ENCODE measurements around the gene LPIN2.

LPIN2 gene

GRCh38 chr18:2970344-2970743, 42.6 kb downstream of the LPIN2 start:
- TF ChIP-seq CTCF (IDR thresholded peaks at IDR 0.05; ENCODE audit: borderline replicate concordance, control extremely low read depth, extremely low read depth, insufficient read depth, missing control alignments) = no peak
- no peak for DNase-seq (ENCODE audit: low spot score)
- in situ Hi-C loops (cut with MboI; ENCODE audit: low sequenced_read_pairs, unreplicated experiment) = loop anchor here (25.0 kb wide), 1 partner anchor 108 kb away; no protein-coding TSS in a partner anchor

- DNase-seq (ENCODE audit: low spot score) = no peak
- TF ChIP-seq CTCF (IDR thresholded peaks at IDR 0.05; ENCODE audit: borderline replicate concordance, control extremely low read depth, extremely low read depth, insufficient read depth, missing control alignments) = no peak
- in situ Hi-C loops (cut with MboI; ENCODE audit: low sequenced_read_pairs, unreplicated experiment) = loop anchor here (25.0 kb wide), 1 partner anchor 107 kb away; no protein-coding TSS in a partner anchor
Measured at GRCh38 chr18:2969695-2970094, 43.2 kb downstream of the LPIN2 start.

GRCh38 chr18:2968606-2969005, 44.3 kb downstream of the LPIN2 start:
- TF ChIP-seq CTCF (IDR thresholded peaks at IDR 0.05; ENCODE audit: borderline replicate concordance, control extremely low read depth, extremely low read depth, insufficient read depth, missing control alignments) = no peak
- no peak for DNase-seq (ENCODE audit: low spot score)
- in situ Hi-C loops (cut with MboI; ENCODE audit: low sequenced_read_pairs, unreplicated experiment) = loop anchor here (25.0 kb wide), 1 partner anchor 106 kb away; no protein-coding TSS in a partner anchor

GRCh38 chr18:2967820-2968219, 45.1 kb downstream of the LPIN2 start:
- TF ChIP-seq CTCF (IDR thresholded peaks at IDR 0.05; ENCODE audit: borderline replicate concordance, control extremely low read depth, extremely low read depth, insufficient read depth, missing control alignments) = no peak
- no peak for DNase-seq (ENCODE audit: low spot score)
- in situ Hi-C loops (cut with MboI; ENCODE audit: low sequenced_read_pairs, unreplicated experiment) = loop anchor here (25.0 kb wide), 1 partner anchor 106 kb away; no protein-coding TSS in a partner anchor

GRCh38 chr18:2967357-2967756, 45.6 kb downstream of the LPIN2 start:
- no peak for DNase-seq (ENCODE audit: low spot score)

GRCh38 chr18:2966560-2966959, 46.4 kb downstream of the LPIN2 start:
- no peak for DNase-seq (ENCODE audit: low spot score)
- TF ChIP-seq CTCF (IDR thresholded peaks at IDR 0.05; ENCODE audit: borderline replicate concordance, control extremely low read depth, extremely low read depth, insufficient read depth, missing control alignments) = no peak
- in situ Hi-C loops (cut with MboI; ENCODE audit: low sequenced_read_pairs, unreplicated experiment) = loop anchor here (25.0 kb wide), 1 partner anchor 104 kb away; no protein-coding TSS in a partner anchor

More at GRCh38 chr18:2967357-2967756, 45.6 kb downstream of the LPIN2 start:
- in situ Hi-C loops (cut with MboI; ENCODE audit: low sequenced_read_pairs, unreplicated experiment) = loop anchor here (25.0 kb wide), 1 partner anchor 105 kb away; no protein-coding TSS in a partner anchor
- no peak for TF ChIP-seq CTCF (IDR thresholded peaks at IDR 0.05; ENCODE audit: borderline replicate concordance, control extremely low read depth, extremely low read depth, insufficient read depth, missing control alignments)

All from GM13976 (cell line).